ENCODE results near the gene STK11.

DNA sequence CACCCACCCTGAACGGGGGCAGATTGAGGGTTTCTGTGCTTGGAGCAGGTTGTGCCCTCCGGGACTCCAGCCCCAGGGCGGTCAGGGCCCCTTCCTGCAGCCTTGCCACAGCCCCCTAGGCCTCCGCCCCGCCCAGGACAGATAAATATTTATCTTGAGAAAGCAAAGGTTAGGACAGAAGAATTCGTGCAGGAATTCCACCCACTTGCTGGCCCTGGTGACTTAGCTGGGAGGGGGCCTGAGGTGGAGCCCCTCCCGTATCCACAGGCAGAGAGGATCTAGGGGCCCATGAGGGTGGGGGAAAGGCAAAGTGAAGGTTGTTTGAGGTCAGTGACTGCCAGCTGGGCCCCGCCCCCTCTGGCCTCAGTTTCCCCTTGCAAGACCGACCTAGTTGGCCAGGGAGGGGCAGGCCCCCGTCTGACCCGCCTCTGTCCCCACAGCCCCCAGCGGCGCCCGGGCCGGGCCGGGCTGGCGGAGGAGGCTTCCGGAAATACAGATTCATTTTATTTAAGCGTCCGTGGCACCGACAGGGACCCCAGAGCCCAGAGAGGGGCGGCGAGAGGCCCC is 48.0 kb downstream of the STK11 start:
- TF ChIP-seq CTCF (IDR thresholded peaks at IDR 0.05) (no peak), RAD21 (IDR thresholded peaks at IDR 0.05; ENCODE audit: low read length) (no peak), EP300 (IDR thresholded peaks at IDR 0.05; ENCODE audit: borderline replicate concordance in 1 of 2, low read depth in 1 of 2, low read length in 1 of 2) (no peak), YY1 (IDR thresholded peaks at IDR 0.05; ENCODE audit: low read depth) (no peak), REST (IDR thresholded peaks at IDR 0.05; ENCODE audit: low read depth, low read length) (no peak), USF2 (IDR thresholded peaks at IDR 0.05; ENCODE audit: borderline replicate concordance, low read depth, low read length) (no peak), TEAD4 (IDR thresholded peaks at IDR 0.05; ENCODE audit: borderline replicate concordance, insufficient read depth) (no peak), POLR2AphosphoS5 (IDR thresholded peaks at IDR 0.05; ENCODE audit: low read depth, low read length) (no peak)

Measured in SK-N-SH (cell line).